GM23248 (cell line): ENCODE measurements around the gene ZNF567.

Experiments
- EZH2 ChIP-seq: fragments of 200-600 bp; sonication (generic); IDR thresholded peaks from 2 replicates; pipeline ENCODE4 v1.6.1; 2018; ENCODE audit warnings: antibody characterized with exemption, mild to moderate bottlenecking; ENCODE audit not compliant: insufficient read depth, poor library complexity, severe bottlenecking
- EZH2phosphoT487 ChIP-seq: fragments of 200-600 bp; sonication (generic); IDR thresholded peaks from 2 replicates; pipeline ENCODE4 v1.6.1; 2018; ENCODE audit warnings: antibody characterized with exemption, moderate library complexity, mild to moderate bottlenecking, low read depth; ENCODE audit not compliant: insufficient read depth

GRCh38 chr19:36750066-36750691, 62.8 kb downstream of the ZNF567 start:
- TF ChIP-seq EZH2: no peak
- TF ChIP-seq EZH2phosphoT487: no peak
